PC-9 (cell line): ENCODE data around the gene MLANA. TPM values are rescaled to one million over a fixed set of nuclear protein-coding genes. Genes with fewer than 3 reads are reported as not detected.

ENCODE experiments used
- BruUV-seq: library from RNA; stranded (reverse); fragments of 400-500 nt; replicated peaks from 2 replicates; lab custom pipeline; 2021; lab: Mats Ljungman, UMichigan
- CTCF ChIA-PET: fragments of 300-600 bp; sonication (Branson Sonifier 250); formaldehyde crosslinking; loops from one replicate; lab custom pipeline; 2022; ENCODE audit warnings: antibody characterized with exemption; lab: Charles Lee
- POLR2A ChIA-PET: fragments of 300-600 bp; sonication (Branson Sonifier 250); formaldehyde crosslinking; loops from one replicate; lab custom pipeline; 2022; ENCODE audit warnings: antibody characterized with exemption; ENCODE audit not compliant: unreplicated experiment; lab: Charles Lee
- DNase-seq, 2 experiments: peaks; one replicate each; pipeline versions ENCODE4 v3.0.0 to v3.0.0-alpha.2; 2015 to 2022; ENCODE audit warnings: mixed read lengths in 1 of 2
- H2AFZ ChIP-seq: fragments of 200-600 bp; sonication (generic); 2 replicates; pipeline ENCODE4 v1.8.1; 2017; ENCODE audit warnings: antibody characterized with exemption
- H3F3A ChIP-seq: fragments of 200-600 bp; sonication (generic); 2 replicates; pipeline ENCODE4 v1.8.1; 2017; ENCODE audit warnings: antibody characterized with exemption, mild to moderate bottlenecking, low read depth; ENCODE audit not compliant: insufficient read depth
- H3K27ac ChIP-seq: fragments of 200-600 bp; sonication (generic); 2 replicates; pipeline ENCODE4 v1.6.1; 2016; ENCODE audit warnings: mixed run types
- H3K27me3 ChIP-seq: fragments of 200-600 bp; sonication (generic); 2 replicates; pipeline ENCODE4 v1.6.1; 2016; ENCODE audit warnings: low read depth, mixed run types; ENCODE audit not compliant: insufficient read depth
- H3K36me3 ChIP-seq: fragments of 200-600 bp; sonication (generic); 2 replicates; pipeline ENCODE4 v1.6.1; 2016; ENCODE audit warnings: low read depth, mixed run types
- H3K4me1 ChIP-seq: fragments of 200-600 bp; sonication (generic); replicated peaks from 2 replicates; pipeline ENCODE4 v1.6.1; 2016; ENCODE audit warnings: mixed run types; ENCODE audit not compliant: insufficient read depth
- H3K4me2 ChIP-seq: fragments of 200-600 bp; sonication (generic); 2 replicates; pipeline ENCODE4 v1.6.1; 2017; ENCODE audit warnings: mixed run types
- H3K4me3 ChIP-seq: fragments of 200-600 bp; sonication (generic); 2 replicates; pipeline ENCODE4 v1.6.1; 2016; ENCODE audit warnings: mixed run types
- H3K79me2 ChIP-seq: fragments of 200-600 bp; sonication (generic); 2 replicates; pipeline ENCODE4 v1.6.1; 2017; ENCODE audit warnings: low read depth, mixed run types
- H3K9me2 ChIP-seq: fragments of 200-600 bp; sonication (generic); 2 replicates; pipeline ENCODE4 v1.8.1; 2017; ENCODE audit warnings: mild to moderate bottlenecking; ENCODE audit not compliant: insufficient read depth
- H3K9me3 ChIP-seq: fragments of 200-600 bp; sonication (generic); 2 replicates; pipeline ENCODE4 v1.8.1; 2016; ENCODE audit warnings: low read depth; ENCODE audit not compliant: insufficient read depth
- H4K20me1 ChIP-seq: fragments of 200-600 bp; sonication (generic); 2 replicates; pipeline ENCODE4 v1.8.1; 2017; ENCODE audit not compliant: insufficient read depth
- CTCF ChIP-seq: fragments of 200-600 bp; sonication (generic); conservative IDR thresholded peaks from 2 replicates; pipeline ENCODE4 v1.6.1; 2017; ENCODE audit warnings: mixed run types, antibody characterized with exemption, mild to moderate bottlenecking, moderate library complexity
- EZH2 ChIP-seq: fragments of 200-600 bp; sonication (generic); IDR thresholded peaks from 2 replicates; pipeline ENCODE4 v1.8.0; 2017; ENCODE audit warnings: antibody characterized with exemption, low read depth
- intact Hi-C: fragments of 100-400 bp; cut with micrococcal nuclease; formaldehyde crosslinking; loops from one replicate; pipeline ENCODE4 v1.10.0; 2022; ENCODE audit not compliant: unreplicated experiment
- total RNA-seq: library from RNA; stranded (reverse); gene quantifications from 2 replicates; pipeline ENCODE4 v1.2.3, GENCODE V29; 2021

MLANA gene
- total RNA-seq, 1 experiment from 2014 or later, result not detected

- Histone ChIP-seq H3K36me3 (no peaks in the 10 kb centered on the region), H3K79me2 (no peaks in the 10 kb centered on the region), H3K4me3 (no peak overlapping the region), H3K4me2 (no peak overlapping the region), H3K9me3 (no peaks in the 10 kb centered on the region), H3F3A (no peaks in the 10 kb centered on the region), H3K27me3 (no peaks in the 10 kb centered on the region), H2AFZ (no peak overlapping the region), H3K27ac (no peak overlapping the region), H3K9me2 (no peaks in the 10 kb centered on the region), H4K20me1 (no peaks in the 10 kb centered on the region), H3K4me1 (no peaks in the 10 kb centered on the region)
- no TSS peak for BruUV-seq
- CTCF ChIA-PET, result no interaction called here
- no peak for TF ChIP-seq EZH2
- TF ChIP-seq CTCF, result no peak
- no peak for DNase-seq
- intact Hi-C loops, result no loop called here
- POLR2A ChIA-PET, result interaction anchor here (0.5 to 0.6 kb wide), 2 partner anchors 17 to 29 kb away, joined by 3 to 6 read pairs; no protein-coding TSS in a partner anchor
These were observed 24.7 kb downstream of the MLANA start for GRCh38 chr9:5915438-5915837.

GRCh38 chr9:5917273-5917672 lies 26.6 kb downstream of the MLANA start:
- no peaks in the 10 kb centered on the region for H3K4me1 ChIP-seq
- no peaks in the 10 kb centered on the region for H4K20me1 ChIP-seq
- no peaks in the 10 kb centered on the region for H3F3A ChIP-seq
- H3K4me3 ChIP-seq, result no peak overlapping the region
- H3K9me3 ChIP-seq, result no peaks in the 10 kb centered on the region
- BruUV-seq, result no TSS peak
- no peaks in the 10 kb centered on the region for H3K27me3 ChIP-seq
- no peaks in the 10 kb centered on the region for H3K36me3 ChIP-seq
- H3K9me2 ChIP-seq, result no peaks in the 10 kb centered on the region
- no peak for TF ChIP-seq EZH2
- TF ChIP-seq CTCF, result no peak
- no peak for DNase-seq
- H3K79me2 ChIP-seq, result no peaks in the 10 kb centered on the region
- H3K4me2 ChIP-seq, result no peak overlapping the region
- H2AFZ ChIP-seq, result no peak overlapping the region
- H3K27ac ChIP-seq, result no peak overlapping the region
- ChIA-PET POLR2A (no interaction called here), CTCF (no interaction called here)
- intact Hi-C loops, result no loop called here

- Histone ChIP-seq H3K4me1 (no peaks in the 10 kb centered on the region), H3F3A (no peaks in the 10 kb centered on the region), H3K27me3 (no peaks in the 10 kb centered on the region), H3K27ac (no peak overlapping the region), H3K9me3 (no peaks in the 10 kb centered on the region), H3K9me2 (no peaks in the 10 kb centered on the region), H3K4me2 (no peak overlapping the region), H3K36me3 (no peaks in the 10 kb centered on the region), H2AFZ (no peak overlapping the region), H3K4me3 (no peak overlapping the region), H4K20me1 (no peaks in the 10 kb centered on the region), H3K79me2 (no peaks in the 10 kb centered on the region)
- DNase-seq, result no peak
- POLR2A ChIA-PET, result no interaction called here
- CTCF ChIA-PET, result interaction anchor here (0.6 kb wide), 2 partner anchors 136 to 137 kb away, joined by 9 to 10 read pairs; no protein-coding TSS in a partner anchor
- TF ChIP-seq EZH2 (no peak), CTCF (no peak)
- intact Hi-C loops, result no loop called here
- BruUV-seq, result no TSS peak
These were observed 27.2 kb downstream of the MLANA start for GRCh38 chr9:5917888-5918287.
